ENCODE data around the gene ACTN1.

DNA sequence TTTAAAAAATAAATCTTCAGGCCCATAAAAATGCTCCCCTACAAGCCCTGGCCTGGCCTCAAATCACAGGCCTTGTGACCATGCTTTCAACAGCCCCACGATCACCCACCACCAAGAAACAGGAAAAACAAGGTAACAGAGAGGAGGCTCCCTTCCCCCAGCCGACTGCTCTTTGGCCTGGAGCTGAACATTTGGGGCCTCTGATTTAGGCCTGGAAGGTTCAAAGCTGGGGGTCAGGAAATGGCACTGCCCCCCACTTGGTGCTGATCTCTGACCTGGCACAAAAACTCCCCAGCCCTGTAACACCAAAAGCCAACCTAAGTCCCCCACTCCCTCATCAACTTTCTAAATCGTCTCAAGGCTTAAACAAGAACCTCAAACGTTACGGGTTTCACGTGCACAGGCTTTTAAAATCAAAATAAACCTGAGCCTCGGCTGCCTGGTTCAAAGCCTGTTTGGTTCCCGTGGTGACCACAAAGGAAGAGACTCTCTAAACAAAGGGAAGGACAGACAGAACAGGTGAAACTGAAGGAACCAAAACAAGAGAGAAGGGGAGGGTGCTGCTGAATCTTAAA, 9.0 kb downstream of the ACTN1 start:
- TF ChIP-seq FOXJ3 (CRISPR knock-in tag; IDR thresholded peaks at IDR 0.05) (no peak), RAD21 (IDR thresholded peaks at IDR 0.05; ENCODE audit: low read length) (no peak), TEAD4 (IDR thresholded peaks at IDR 0.05; ENCODE audit: borderline replicate concordance, insufficient read depth) (no peak), RXRA (IDR thresholded peaks at IDR 0.05; ENCODE audit: borderline replicate concordance, low read depth) (no peak), EP300 (IDR thresholded peaks at IDR 0.05; ENCODE audit: borderline replicate concordance in 1 of 2, low read depth in 1 of 2, low read length in 1 of 2) (no peak), SIN3A (IDR thresholded peaks at IDR 0.05; ENCODE audit: borderline replicate concordance, low read depth, low read length) (no peak), JUND (IDR thresholded peaks at IDR 0.05) (no peak), FOXM1 (IDR thresholded peaks at IDR 0.05; ENCODE audit: low read depth) (no peak), EZH2phosphoT487 (IDR thresholded peaks at IDR 0.05; ENCODE audit: borderline replicate concordance, low read depth) (no peak), YY1 (IDR thresholded peaks at IDR 0.05; ENCODE audit: low read depth) (no peak), SMC3 (IDR thresholded peaks at IDR 0.05; ENCODE audit: low read depth, low read length) (no peak), POLR2AphosphoS5 (IDR thresholded peaks at IDR 0.05; ENCODE audit: low read depth, low read length) (no peak)
- TF ChIP-seq, protein P1, sequence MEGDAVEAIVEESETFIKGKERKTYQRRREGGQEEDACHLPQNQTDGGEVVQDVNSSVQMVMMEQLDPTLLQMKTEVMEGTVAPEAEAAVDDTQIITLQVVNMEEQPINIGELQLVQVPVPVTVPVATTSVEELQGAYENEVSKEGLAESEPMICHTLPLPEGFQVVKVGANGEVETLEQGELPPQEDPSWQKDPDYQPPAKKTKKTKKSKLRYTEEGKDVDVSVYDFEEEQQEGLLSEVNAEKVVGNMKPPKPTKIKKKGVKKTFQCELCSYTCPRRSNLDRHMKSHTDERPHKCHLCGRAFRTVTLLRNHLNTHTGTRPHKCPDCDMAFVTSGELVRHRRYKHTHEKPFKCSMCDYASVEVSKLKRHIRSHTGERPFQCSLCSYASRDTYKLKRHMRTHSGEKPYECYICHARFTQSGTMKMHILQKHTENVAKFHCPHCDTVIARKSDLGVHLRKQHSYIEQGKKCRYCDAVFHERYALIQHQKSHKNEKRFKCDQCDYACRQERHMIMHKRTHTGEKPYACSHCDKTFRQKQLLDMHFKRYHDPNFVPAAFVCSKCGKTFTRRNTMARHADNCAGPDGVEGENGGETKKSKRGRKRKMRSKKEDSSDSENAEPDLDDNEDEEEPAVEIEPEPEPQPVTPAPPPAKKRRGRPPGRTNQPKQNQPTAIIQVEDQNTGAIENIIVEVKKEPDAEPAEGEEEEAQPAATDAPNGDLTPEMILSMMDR (IDR thresholded peaks at IDR 0.05), result no peak
- TF ChIP-seq, protein P2, sequence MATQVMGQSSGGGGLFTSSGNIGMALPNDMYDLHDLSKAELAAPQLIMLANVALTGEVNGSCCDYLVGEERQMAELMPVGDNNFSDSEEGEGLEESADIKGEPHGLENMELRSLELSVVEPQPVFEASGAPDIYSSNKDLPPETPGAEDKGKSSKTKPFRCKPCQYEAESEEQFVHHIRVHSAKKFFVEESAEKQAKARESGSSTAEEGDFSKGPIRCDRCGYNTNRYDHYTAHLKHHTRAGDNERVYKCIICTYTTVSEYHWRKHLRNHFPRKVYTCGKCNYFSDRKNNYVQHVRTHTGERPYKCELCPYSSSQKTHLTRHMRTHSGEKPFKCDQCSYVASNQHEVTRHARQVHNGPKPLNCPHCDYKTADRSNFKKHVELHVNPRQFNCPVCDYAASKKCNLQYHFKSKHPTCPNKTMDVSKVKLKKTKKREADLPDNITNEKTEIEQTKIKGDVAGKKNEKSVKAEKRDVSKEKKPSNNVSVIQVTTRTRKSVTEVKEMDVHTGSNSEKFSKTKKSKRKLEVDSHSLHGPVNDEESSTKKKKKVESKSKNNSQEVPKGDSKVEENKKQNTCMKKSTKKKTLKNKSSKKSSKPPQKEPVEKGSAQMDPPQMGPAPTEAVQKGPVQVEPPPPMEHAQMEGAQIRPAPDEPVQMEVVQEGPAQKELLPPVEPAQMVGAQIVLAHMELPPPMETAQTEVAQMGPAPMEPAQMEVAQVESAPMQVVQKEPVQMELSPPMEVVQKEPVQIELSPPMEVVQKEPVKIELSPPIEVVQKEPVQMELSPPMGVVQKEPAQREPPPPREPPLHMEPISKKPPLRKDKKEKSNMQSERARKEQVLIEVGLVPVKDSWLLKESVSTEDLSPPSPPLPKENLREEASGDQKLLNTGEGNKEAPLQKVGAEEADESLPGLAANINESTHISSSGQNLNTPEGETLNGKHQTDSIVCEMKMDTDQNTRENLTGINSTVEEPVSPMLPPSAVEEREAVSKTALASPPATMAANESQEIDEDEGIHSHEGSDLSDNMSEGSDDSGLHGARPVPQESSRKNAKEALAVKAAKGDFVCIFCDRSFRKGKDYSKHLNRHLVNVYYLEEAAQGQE (IDR thresholded peaks at IDR 0.05; ENCODE audit: low read depth, low read length), result no peak
